ENCODE results near the gene ADGRB3.

- TF ChIP-seq GABPA (IDR thresholded peaks at IDR 0.05 in 1 of 2, conservative IDR thresholded peaks at IDR 0.05 in 1 of 2) (no peak), CTCF (IDR thresholded peaks at IDR 0.05; ENCODE audit: low read depth, low read length, missing input control) (no peak), SP1 (IDR thresholded peaks at IDR 0.05) (no peak), RAD21 (IDR thresholded peaks at IDR 0.05) (no peak), YY1 (IDR thresholded peaks at IDR 0.05) (no peak), RXRA (IDR thresholded peaks at IDR 0.05) (no peak), TAF1 (conservative IDR thresholded peaks at IDR 0.05) (no peak), EGR1 (IDR thresholded peaks at IDR 0.05; ENCODE audit: low read depth in 2 of 2) (no peak), NR2F2 (IDR thresholded peaks at IDR 0.05) (no peak)
- TF ChIP-seq, protein P1, sequence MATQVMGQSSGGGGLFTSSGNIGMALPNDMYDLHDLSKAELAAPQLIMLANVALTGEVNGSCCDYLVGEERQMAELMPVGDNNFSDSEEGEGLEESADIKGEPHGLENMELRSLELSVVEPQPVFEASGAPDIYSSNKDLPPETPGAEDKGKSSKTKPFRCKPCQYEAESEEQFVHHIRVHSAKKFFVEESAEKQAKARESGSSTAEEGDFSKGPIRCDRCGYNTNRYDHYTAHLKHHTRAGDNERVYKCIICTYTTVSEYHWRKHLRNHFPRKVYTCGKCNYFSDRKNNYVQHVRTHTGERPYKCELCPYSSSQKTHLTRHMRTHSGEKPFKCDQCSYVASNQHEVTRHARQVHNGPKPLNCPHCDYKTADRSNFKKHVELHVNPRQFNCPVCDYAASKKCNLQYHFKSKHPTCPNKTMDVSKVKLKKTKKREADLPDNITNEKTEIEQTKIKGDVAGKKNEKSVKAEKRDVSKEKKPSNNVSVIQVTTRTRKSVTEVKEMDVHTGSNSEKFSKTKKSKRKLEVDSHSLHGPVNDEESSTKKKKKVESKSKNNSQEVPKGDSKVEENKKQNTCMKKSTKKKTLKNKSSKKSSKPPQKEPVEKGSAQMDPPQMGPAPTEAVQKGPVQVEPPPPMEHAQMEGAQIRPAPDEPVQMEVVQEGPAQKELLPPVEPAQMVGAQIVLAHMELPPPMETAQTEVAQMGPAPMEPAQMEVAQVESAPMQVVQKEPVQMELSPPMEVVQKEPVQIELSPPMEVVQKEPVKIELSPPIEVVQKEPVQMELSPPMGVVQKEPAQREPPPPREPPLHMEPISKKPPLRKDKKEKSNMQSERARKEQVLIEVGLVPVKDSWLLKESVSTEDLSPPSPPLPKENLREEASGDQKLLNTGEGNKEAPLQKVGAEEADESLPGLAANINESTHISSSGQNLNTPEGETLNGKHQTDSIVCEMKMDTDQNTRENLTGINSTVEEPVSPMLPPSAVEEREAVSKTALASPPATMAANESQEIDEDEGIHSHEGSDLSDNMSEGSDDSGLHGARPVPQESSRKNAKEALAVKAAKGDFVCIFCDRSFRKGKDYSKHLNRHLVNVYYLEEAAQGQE (IDR thresholded peaks at IDR 0.05), result no peak
- TF ChIP-seq, protein P2, sequence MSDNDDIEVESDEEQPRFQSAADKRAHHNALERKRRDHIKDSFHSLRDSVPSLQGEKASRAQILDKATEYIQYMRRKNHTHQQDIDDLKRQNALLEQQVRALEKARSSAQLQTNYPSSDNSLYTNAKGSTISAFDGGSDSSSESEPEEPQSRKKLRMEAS (IDR thresholded peaks at IDR 0.05), result no peak
- TF ChIP-seq, protein P3, sequence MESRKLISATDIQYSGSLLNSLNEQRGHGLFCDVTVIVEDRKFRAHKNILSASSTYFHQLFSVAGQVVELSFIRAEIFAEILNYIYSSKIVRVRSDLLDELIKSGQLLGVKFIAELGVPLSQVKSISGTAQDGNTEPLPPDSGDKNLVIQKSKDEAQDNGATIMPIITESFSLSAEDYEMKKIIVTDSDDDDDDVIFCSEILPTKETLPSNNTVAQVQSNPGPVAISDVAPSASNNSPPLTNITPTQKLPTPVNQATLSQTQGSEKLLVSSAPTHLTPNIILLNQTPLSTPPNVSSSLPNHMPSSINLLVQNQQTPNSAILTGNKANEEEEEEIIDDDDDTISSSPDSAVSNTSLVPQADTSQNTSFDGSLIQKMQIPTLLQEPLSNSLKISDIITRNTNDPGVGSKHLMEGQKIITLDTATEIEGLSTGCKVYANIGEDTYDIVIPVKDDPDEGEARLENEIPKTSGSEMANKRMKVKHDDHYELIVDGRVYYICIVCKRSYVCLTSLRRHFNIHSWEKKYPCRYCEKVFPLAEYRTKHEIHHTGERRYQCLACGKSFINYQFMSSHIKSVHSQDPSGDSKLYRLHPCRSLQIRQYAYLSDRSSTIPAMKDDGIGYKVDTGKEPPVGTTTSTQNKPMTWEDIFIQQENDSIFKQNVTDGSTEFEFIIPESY (IDR thresholded peaks at IDR 0.05), result no peak
- TF ChIP-seq, protein P4, sequence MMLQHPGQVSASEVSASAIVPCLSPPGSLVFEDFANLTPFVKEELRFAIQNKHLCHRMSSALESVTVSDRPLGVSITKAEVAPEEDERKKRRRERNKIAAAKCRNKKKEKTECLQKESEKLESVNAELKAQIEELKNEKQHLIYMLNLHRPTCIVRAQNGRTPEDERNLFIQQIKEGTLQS (IDR thresholded peaks at IDR 0.05), result no peak
Observed at GRCh38 chr6:68988698-68989097, 353.6 kb downstream of the ADGRB3 start.
